GM12801 (cell line): ENCODE measurements around the gene PPP1R7.

ENCODE experiments used
- TF ChIP-seq, protein P1 (sequence below): IDR thresholded peaks from one replicate; pipeline ENCODE4 v1.5.1; 2011; ENCODE audit warnings: control low read depth; ENCODE audit not compliant: insufficient read length; ENCODE audit errors: extremely low read depth

PPP1R7 gene

DNA sequence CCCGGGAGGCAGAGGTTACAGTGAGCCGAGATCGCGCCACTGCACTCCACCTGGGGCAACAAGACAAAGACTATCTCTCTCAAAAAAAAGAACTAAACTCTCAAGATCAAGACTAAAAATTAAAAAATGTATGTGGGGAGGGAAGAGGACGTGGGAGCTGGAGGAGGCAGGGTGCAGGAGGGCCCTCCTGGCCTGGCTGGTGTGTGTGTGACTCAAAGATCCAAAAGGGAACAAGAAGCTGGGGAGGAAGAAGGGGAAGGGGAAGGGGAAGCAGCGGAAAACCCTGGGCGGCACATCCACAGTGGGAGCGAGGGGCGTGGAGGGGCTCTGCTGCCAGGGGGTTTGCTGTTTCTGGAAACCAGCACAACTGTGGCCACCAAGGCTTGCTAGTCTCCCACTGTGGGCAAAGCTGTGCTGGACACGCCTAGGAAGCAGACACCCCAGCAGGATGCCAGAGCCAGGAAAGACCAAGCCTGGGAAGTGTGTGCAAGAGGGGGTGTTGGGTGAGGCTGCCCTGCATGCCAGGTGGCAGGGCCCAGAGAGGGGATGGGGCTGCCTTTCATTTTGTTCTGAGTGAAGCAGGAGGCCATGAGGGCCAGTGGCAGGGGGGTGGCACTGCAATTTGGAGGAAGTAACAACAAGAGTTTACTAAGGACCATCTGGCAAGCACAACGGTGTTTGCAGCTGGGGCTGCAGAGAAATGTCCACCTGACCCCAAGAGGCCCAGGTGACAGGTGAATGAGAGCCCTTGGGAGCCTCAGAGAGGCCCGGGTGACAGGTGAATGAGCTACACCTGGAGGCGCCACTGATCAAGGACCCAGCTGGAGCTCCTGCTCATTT, 82.7 kb downstream of the PPP1R7 start:
- TF ChIP-seq, protein P1, sequence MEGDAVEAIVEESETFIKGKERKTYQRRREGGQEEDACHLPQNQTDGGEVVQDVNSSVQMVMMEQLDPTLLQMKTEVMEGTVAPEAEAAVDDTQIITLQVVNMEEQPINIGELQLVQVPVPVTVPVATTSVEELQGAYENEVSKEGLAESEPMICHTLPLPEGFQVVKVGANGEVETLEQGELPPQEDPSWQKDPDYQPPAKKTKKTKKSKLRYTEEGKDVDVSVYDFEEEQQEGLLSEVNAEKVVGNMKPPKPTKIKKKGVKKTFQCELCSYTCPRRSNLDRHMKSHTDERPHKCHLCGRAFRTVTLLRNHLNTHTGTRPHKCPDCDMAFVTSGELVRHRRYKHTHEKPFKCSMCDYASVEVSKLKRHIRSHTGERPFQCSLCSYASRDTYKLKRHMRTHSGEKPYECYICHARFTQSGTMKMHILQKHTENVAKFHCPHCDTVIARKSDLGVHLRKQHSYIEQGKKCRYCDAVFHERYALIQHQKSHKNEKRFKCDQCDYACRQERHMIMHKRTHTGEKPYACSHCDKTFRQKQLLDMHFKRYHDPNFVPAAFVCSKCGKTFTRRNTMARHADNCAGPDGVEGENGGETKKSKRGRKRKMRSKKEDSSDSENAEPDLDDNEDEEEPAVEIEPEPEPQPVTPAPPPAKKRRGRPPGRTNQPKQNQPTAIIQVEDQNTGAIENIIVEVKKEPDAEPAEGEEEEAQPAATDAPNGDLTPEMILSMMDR = no peak
